ENCODE measurements around the gene HDAC4. TPM values are rescaled to one million over a fixed set of nuclear protein-coding genes. Genes with fewer than 3 reads are reported as not detected.

The HDAC4 gene
- total RNA-seq, 2 donors from 2014 or later = 8.1 to 20.1 TPM

DNA sequence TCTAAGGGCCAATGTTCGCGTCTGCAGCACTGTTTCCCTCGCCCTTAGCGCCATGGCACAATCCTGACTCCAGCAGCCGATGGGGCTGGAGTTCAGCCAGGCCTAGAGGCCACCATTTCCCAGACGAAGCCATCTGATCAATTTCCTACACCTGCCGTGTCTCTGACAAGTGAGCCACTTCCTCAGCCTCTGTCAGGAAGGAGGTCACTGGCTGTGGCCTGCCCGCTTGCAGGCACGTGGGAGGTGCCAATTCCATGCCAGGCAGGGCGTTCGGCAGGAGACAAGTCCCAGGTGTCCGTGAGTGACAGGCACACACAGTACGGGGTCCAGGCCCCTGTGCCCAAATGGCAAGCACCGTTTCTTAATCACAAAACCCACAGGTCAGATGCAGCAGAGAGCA, 318.4 kb downstream of the HDAC4 start:
- no peaks in the 10 kb centered on the region for H3K27me3 ChIP-seq
- DNase-seq (ENCODE audit: low spot score) = no peak
- H3K4me3 ChIP-seq = no peak overlapping the region
- TF ChIP-seq, protein P1, sequence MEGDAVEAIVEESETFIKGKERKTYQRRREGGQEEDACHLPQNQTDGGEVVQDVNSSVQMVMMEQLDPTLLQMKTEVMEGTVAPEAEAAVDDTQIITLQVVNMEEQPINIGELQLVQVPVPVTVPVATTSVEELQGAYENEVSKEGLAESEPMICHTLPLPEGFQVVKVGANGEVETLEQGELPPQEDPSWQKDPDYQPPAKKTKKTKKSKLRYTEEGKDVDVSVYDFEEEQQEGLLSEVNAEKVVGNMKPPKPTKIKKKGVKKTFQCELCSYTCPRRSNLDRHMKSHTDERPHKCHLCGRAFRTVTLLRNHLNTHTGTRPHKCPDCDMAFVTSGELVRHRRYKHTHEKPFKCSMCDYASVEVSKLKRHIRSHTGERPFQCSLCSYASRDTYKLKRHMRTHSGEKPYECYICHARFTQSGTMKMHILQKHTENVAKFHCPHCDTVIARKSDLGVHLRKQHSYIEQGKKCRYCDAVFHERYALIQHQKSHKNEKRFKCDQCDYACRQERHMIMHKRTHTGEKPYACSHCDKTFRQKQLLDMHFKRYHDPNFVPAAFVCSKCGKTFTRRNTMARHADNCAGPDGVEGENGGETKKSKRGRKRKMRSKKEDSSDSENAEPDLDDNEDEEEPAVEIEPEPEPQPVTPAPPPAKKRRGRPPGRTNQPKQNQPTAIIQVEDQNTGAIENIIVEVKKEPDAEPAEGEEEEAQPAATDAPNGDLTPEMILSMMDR (IDR thresholded peaks at IDR 0.05) = no peak
- peaks cover 49% of the 10 kb centered on the region for H3K36me3 ChIP-seq
- no peaks in the 10 kb centered on the region for H3K9me3 ChIP-seq
- no peak overlapping the region for H3K27ac ChIP-seq
- H3K4me1 ChIP-seq = no peaks in the 10 kb centered on the region

DNA sequence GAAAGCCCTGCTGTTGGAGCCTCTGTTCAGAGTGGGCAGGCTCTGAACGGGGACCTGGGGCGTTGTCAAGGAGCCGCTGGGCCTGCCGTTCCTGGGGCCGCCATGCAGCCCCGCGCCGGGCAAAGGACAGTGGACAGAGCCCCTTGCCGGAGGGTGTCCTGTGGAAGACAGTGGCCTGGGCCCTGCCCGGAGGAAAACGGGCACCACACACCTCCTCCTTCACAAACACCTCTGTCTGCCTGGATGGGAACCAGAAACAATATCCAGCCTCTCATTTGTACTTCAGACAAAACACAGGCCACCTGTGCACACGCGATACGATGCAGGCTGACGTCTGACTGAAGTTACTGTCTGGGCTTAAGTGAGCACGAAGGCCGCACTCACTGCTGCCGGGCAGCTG, 319.2 kb downstream of the HDAC4 start:
- H3K4me1 ChIP-seq = no peaks in the 10 kb centered on the region
- no peaks in the 10 kb centered on the region for H3K27me3 ChIP-seq
- no peaks in the 10 kb centered on the region for H3K9me3 ChIP-seq
- TF ChIP-seq, protein P1 (IDR thresholded peaks at IDR 0.05) = no peak
- H3K36me3 ChIP-seq = peaks cover 43% of the 10 kb centered on the region
- H3K4me3 ChIP-seq = no peak overlapping the region
- DNase-seq (ENCODE audit: low spot score) = no peak
- no peak overlapping the region for H3K27ac ChIP-seq

DNA sequence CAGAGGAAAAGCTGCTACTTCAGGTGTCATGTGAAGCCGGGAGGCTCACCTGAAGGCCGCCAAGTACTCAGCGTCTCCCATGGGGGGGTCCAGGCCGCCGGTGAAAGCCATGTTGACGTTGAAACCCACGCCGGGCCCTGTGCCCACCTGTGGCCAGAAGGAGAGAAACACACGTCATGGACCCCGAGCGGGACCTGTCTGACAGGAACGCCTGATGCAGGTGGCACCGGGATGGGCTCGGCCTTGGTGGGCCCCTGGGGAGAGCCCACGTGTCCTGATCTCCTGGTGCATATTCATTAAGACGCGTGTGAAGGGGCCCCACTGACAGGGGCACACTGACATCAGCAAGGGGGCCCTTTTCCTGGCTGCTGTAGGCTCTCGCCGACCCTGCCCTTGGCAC, 319.8 kb downstream of the HDAC4 start:
- Histone ChIP-seq H3K27ac (no peak overlapping the region), H3K4me3 (no peak overlapping the region), H3K4me1 (no peaks in the 10 kb centered on the region), H3K9me3 (no peaks in the 10 kb centered on the region), H3K27me3 (no peaks in the 10 kb centered on the region), H3K36me3 (peaks cover 42% of the 10 kb centered on the region)
- TF ChIP-seq, protein P1 (IDR thresholded peaks at IDR 0.05) = no peak
- no peak for DNase-seq (ENCODE audit: low spot score)

DNA sequence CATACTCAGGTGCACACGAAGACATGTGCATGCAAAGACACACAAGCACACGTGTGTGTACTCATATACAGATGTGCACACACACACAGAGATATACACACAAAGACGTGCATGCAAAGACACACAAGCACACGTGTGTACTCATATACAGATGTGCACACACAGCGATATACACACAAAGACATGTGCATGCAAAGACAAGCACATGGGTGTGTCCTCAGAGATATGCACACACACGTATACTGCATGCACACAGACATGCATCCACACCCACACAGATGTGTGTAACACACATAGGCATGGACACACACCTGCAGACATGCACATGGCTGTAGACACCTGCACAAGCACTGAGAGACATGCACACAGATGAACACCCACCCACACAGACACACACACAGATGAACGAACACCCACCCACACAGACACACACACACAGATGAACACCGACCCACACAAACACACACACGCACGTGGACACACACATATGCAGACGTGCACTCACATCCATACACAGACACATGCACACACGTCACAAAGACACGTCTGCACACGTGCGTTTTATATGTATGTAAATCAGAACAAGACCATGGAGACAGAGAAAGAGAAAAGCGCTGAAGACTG, 321.0 kb downstream of the HDAC4 start:
- no peak for DNase-seq (ENCODE audit: low spot score)
- no peaks in the 10 kb centered on the region for H3K27me3 ChIP-seq
- H3K36me3 ChIP-seq = peaks cover 47% of the 10 kb centered on the region
- TF ChIP-seq, protein P1 (IDR thresholded peaks at IDR 0.05) = no peak
- H3K4me1 ChIP-seq = no peaks in the 10 kb centered on the region
- H3K27ac ChIP-seq = no peak overlapping the region
- H3K9me3 ChIP-seq = no peaks in the 10 kb centered on the region
- no peak overlapping the region for H3K4me3 ChIP-seq

DNA sequence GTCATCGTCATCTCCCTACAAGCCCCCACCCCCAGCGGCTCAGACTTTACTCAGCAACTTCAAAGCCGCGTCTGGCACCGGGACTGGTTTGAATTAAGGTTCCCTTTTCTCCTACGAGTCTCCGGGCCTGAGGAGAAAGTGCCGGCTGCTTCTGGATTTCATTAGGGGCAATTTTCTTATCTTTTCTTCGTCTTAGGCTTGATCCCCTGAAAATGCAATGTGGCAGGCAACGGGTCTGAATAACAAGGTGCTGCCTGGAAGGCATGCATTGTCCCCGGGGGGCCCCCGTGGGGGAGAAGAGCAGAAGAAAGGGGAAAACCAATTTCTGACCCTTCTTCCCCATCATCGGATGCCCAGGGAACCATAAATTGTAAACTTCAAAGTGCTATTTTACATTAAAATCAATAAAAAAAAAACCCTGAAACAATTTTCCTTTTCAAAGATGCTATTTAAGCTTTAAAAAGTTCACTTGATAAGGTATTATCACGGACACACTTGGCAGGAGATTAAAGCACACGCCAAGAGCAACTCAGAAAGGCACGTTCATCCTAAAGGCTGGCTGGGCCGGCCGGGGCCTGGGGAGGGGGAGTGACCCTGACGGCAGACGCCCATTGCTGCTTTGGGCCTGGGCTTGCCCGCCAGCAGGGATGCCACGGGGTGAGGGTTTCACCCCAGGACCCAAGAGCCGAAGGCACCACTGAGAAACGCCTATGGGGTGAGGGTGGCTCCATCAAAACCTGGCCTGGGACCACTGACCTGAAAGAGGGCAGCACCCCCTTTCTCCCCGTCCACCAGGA, 322.5 kb downstream of the HDAC4 start:
- H3K36me3 ChIP-seq = peaks cover 47% of the 10 kb centered on the region

More for the DNA sequence above, 322.5 kb downstream of the HDAC4 start:
- Histone ChIP-seq H3K4me3 (no peak overlapping the region), H3K4me1 (no peaks in the 10 kb centered on the region), H3K27ac (no peak overlapping the region), H3K9me3 (no peaks in the 10 kb centered on the region), H3K27me3 (no peaks in the 10 kb centered on the region)
- TF ChIP-seq, protein P1 (IDR thresholded peaks at IDR 0.05) = no peak
- DNase-seq (ENCODE audit: low spot score) = no peak

Data from right atrium auricular region (tissue), 2 donors.